Calu3 (cell line): ENCODE measurements around the gene GSTK1. TPM values are rescaled to one million over a fixed set of nuclear protein-coding genes. Genes with fewer than 3 reads are reported as not detected.

ENCODE experiments used
- BruUV-seq: library from RNA; stranded (reverse); fragments of 400-500 nt; replicated peaks from 2 replicates; lab custom pipeline; 2021; lab: Mats Ljungman, UMichigan
- CTCF ChIA-PET: fragments of 300-600 bp; sonication (Branson Sonifier 250); formaldehyde crosslinking; loops from one replicate; lab custom pipeline; 2022; ENCODE audit warnings: antibody characterized with exemption; lab: Charles Lee
- DNase-seq: peaks from one replicate; pipeline ENCODE4 v3.0.0; 2022
- H3K27ac Mint-ChIP-seq: one replicate; pipeline ENCODE4 v1.8.0; 2022; ENCODE audit warnings: mixed read lengths; ENCODE audit not compliant: unreplicated experiment
- H3K27me3 Mint-ChIP-seq: one replicate; pipeline ENCODE4 v1.8.0; 2022; ENCODE audit warnings: mixed read lengths; ENCODE audit not compliant: unreplicated experiment
- H3K36me3 Mint-ChIP-seq: one replicate; pipeline ENCODE4 v1.8.0; 2022; ENCODE audit warnings: mild to moderate bottlenecking, moderate library complexity, mixed read lengths; ENCODE audit not compliant: insufficient read depth, unreplicated experiment
- H3K4me1 Mint-ChIP-seq: one replicate; pipeline ENCODE4 v1.8.0; 2022; ENCODE audit warnings: mild to moderate bottlenecking, low read depth, mixed read lengths; ENCODE audit not compliant: unreplicated experiment
- H3K4me3 Mint-ChIP-seq: one replicate; pipeline ENCODE4 v1.8.0; 2022; ENCODE audit warnings: mild to moderate bottlenecking, low read depth, moderate library complexity, mixed read lengths; ENCODE audit not compliant: unreplicated experiment
- H3K9me3 Mint-ChIP-seq: one replicate; pipeline ENCODE4 v1.8.0; 2022; ENCODE audit warnings: low read depth, mixed read lengths; ENCODE audit not compliant: unreplicated experiment
- intact Hi-C: fragments of 100-400 bp; cut with micrococcal nuclease; formaldehyde crosslinking; loops from one replicate; pipeline ENCODE4 v1.10.0; 2022; ENCODE audit not compliant: unreplicated experiment
- total RNA-seq: library from RNA; stranded (reverse); gene quantifications from 2 replicates; pipeline ENCODE4 v1.2.3, GENCODE V29; 2022
- TF ChIP-seq, protein P1 (sequence below): fragments of 200-600 bp; IDR thresholded peaks from one replicate; pipeline ENCODE4 v1.8.0; 2022; ENCODE audit warnings: antibody characterized with exemption; ENCODE audit not compliant: unreplicated experiment

The GSTK1 gene
- total RNA-seq, 1 experiment from 2014 or later, result 109 TPM

DNA sequence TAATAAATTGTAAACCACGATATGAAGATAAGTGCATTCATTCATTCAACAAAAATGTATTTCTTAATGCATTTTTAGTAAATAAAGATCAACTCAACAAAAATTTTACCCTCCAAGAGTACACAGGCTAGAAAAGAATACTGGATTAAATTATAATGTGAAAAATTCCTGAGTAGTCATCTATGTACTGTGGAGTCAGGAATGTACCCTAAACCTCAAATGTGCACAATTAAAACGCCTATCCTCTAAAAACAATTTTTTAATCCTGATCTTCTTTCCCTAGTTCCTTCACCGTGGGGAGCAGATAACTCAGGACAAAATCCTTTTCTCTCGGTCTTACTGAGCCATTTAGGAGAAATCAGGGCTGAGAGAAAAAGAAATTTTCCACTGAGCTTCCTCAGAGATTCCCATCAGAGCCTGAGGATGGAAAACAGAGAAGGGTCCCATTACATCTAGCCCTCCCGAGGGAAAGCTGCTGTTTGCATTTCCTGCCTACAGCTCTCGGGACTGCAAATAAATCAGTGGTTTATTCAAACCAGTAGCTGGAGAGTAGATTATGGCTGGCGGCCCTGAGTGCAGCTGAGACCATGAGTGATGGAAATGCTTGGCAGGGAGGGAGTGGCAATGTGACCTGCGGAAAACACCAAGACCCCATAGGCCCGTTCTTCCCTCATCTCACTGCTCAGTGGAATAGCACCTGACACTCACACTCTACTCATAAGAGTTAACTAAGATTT lies 34.0 kb upstream of the GSTK1 start:
- H3K36me3 Mint-ChIP-seq, result no peaks in the 10 kb centered on the region
- CTCF ChIA-PET, result no interaction called here
- H3K27ac Mint-ChIP-seq, result no peak overlapping the region
- no peak for DNase-seq
- intact Hi-C loops, result no loop called here
- H3K4me1 Mint-ChIP-seq, result no peaks in the 10 kb centered on the region
- no peak overlapping the region for H3K4me3 Mint-ChIP-seq
- TF ChIP-seq, protein P1, sequence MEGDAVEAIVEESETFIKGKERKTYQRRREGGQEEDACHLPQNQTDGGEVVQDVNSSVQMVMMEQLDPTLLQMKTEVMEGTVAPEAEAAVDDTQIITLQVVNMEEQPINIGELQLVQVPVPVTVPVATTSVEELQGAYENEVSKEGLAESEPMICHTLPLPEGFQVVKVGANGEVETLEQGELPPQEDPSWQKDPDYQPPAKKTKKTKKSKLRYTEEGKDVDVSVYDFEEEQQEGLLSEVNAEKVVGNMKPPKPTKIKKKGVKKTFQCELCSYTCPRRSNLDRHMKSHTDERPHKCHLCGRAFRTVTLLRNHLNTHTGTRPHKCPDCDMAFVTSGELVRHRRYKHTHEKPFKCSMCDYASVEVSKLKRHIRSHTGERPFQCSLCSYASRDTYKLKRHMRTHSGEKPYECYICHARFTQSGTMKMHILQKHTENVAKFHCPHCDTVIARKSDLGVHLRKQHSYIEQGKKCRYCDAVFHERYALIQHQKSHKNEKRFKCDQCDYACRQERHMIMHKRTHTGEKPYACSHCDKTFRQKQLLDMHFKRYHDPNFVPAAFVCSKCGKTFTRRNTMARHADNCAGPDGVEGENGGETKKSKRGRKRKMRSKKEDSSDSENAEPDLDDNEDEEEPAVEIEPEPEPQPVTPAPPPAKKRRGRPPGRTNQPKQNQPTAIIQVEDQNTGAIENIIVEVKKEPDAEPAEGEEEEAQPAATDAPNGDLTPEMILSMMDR, result no peak
- H3K27me3 Mint-ChIP-seq, result peaks cover under 1% of the 10 kb centered on the region
- no TSS peak for BruUV-seq
- no peaks in the 10 kb centered on the region for H3K9me3 Mint-ChIP-seq

DNA sequence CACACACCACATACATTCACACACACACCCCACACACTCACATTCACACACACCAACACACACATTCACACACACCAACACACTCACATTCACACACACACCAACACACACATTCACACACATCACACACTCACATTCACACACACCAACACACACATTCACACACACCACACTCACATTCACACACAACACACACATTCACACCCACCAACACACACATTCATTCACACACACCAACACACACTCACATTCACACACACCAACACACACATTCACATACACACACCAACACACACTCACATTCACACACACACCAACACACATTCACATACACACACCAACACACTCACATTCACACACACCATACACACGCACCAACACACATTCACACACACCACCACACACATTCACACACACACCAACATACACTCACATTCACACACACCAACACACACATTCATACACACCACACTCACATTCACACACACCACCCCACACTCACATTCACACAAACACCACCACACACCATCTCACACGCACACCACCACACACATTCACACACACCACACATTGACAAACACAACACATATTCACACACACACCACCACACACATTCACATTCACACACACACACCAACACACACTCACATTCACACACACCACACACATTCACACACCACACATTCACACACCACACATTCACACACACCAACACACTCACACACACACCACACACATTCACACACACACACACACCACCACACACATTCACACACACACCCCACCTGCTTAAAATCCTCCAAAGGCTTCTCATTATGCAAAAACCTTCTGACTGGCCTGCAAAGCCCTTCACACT lies 32.4 kb upstream of the GSTK1 start:
- H3K4me1 Mint-ChIP-seq, result no peaks in the 10 kb centered on the region
- H3K27ac Mint-ChIP-seq, result no peak overlapping the region
- no peak for DNase-seq
- intact Hi-C loops, result no loop called here
- no peak overlapping the region for H3K4me3 Mint-ChIP-seq
- no TSS peak for BruUV-seq
- H3K9me3 Mint-ChIP-seq, result no peaks in the 10 kb centered on the region
- peaks cover 3% of the 10 kb centered on the region for H3K27me3 Mint-ChIP-seq
- TF ChIP-seq, protein P1, result no peak
- CTCF ChIA-PET, result no interaction called here
- H3K36me3 Mint-ChIP-seq, result no peaks in the 10 kb centered on the region

DNA sequence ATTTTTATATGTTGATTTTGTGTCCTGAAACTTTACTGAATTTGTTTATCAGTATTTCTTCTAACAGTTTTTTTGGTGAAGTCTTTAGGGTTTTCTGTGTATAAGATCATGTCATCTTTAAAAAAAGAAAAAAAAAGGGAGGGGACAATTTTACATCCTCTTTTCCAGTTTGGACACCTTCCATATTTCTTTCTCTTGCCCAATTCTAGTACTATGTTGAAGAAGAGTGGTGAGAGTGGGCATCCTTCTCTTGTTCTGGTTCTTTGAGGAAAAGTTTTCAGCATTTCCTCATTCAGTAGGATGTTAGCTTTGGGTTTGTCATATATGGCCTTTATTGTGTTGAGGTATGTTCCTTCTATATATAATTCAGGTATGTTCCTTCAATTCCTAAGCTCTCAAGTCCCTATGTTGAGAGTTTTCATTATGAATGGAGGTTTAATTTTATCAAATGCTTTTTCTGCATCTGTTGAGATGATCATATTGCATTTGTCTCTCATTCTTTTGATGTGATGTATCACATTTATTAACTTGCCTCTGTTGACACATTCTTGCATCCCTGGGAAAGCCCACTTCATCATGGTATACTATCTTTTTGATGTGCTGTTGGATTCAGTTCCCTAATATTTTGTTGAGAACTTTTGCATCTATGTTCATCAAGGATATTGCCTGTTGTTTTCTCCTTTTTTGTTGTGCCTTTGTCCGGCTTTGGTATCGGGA lies 29.3 kb upstream of the GSTK1 start:
- intact Hi-C loops, result no loop called here

DNA sequence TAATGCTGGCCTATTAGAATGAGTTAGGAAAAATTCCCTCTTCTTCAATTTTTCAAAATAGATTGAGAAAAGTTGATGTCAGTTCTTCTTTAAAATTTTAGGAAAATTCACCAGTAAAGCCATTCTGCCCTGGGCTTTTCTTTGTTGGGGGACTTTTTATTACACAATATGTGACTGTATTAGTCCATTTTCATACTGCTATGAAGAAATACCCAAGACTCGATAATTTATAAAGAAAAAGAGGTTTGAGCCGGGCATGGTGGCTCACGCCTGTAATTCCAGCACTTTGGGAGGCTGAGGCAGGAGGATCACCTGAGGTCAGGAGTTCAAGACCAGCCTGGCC lies 28.7 kb upstream of the GSTK1 start:
- Mint-ChIP-seq H3K36me3 (no peaks in the 10 kb centered on the region), H3K4me3 (no peak overlapping the region), H3K27me3 (peaks cover 21% of the 10 kb centered on the region), H3K27ac (no peak overlapping the region), H3K4me1 (no peaks in the 10 kb centered on the region), H3K9me3 (no peaks in the 10 kb centered on the region)
- TF ChIP-seq, protein P1, result no peak
- DNase-seq, result no peak
- BruUV-seq, result no TSS peak
- CTCF ChIA-PET, result no interaction called here
- intact Hi-C loops, result no loop called here

More for the DNA sequence above, 29.3 kb upstream of the GSTK1 start:
- CTCF ChIA-PET, result interaction anchor here (0.6 kb wide), 1 partner anchor 146 kb away, joined by 4 read pairs; no protein-coding TSS in a partner anchor
- H3K27me3 Mint-ChIP-seq, result peaks cover 21% of the 10 kb centered on the region
- DNase-seq, result no peak
- TF ChIP-seq, protein P1, result no peak
- no TSS peak for BruUV-seq
- H3K27ac Mint-ChIP-seq, result no peak overlapping the region
- H3K9me3 Mint-ChIP-seq, result no peaks in the 10 kb centered on the region
- no peaks in the 10 kb centered on the region for H3K4me1 Mint-ChIP-seq
- H3K36me3 Mint-ChIP-seq, result no peaks in the 10 kb centered on the region
- H3K4me3 Mint-ChIP-seq, result no peak overlapping the region
